Measurements from ENCODE around the gene STAG3.
"Not testable (repeated sequence)": the region's sequence is repeated elsewhere in the genome, so short reads cannot be mapped to it uniquely, and the experiment has no call there.

- TF ChIP-seq POLR2A (IDR thresholded peaks at IDR 0.05; ENCODE audit: low read length); GATA1 (IDR thresholded peaks at IDR 0.05; ENCODE audit: low read depth, low read length): not testable (repeated sequence)
Measured at GRCh38 chr7:100214356-100214755, 36.6 kb downstream of the STAG3 start.
